ENCODE measurements around the gene CTTNBP2.

- TF ChIP-seq POLR2AphosphoS5 (IDR thresholded peaks at IDR 0.05) (no peak), CTCF (IDR thresholded peaks at IDR 0.05 in 8 of 11, conservative IDR thresholded peaks at IDR 0.05 in 3 of 11) (no peak), POLR2A (IDR thresholded peaks at IDR 0.05) (no peak)
Observed at GRCh38 chr7:117780832-117781231, 92.4 kb downstream of the CTTNBP2 start.

Measured in spleen (tissue), 7 donors.